Sigmoid colon (tissue), 4 donors: ENCODE data around the gene TERF2IP.

Experiments
- EP300 ChIP-seq, 4 donors: sonication (generic); formaldehyde crosslinking; IDR thresholded peaks; one replicate each; pipeline ENCODE4 v1.6.1; 2017; ENCODE audit warnings: antibody characterized with exemption in 4 of 4
- POLR2A ChIP-seq, 2 donors: fragments of 450-650 bp; IDR thresholded peaks; one replicate each; pipeline ENCODE4 v1.6.1; 2016; ENCODE audit warnings: antibody characterized with exemption in 2 of 2, mild to moderate bottlenecking in 2 of 2, moderate library complexity in 2 of 2
- POLR2AphosphoS5 ChIP-seq, 4 donors: sonication (generic); formaldehyde crosslinking; IDR thresholded peaks; one replicate each; pipeline ENCODE4 v1.6.1; 2017; ENCODE audit warnings: antibody characterized with exemption in 4 of 4
- TF ChIP-seq, protein P1 (sequence below), 4 experiments: fragments of 450-650 bp in 3 of 4; fragments of 200-600 bp in 1 of 4; IDR thresholded peaks; one replicate each; pipeline ENCODE4 v1.5.1; 2016 to 2019; ENCODE audit warnings: antibody characterized with exemption in 4 of 4, mild to moderate bottlenecking in 3 of 4, moderate library complexity in 2 of 4

DNA sequence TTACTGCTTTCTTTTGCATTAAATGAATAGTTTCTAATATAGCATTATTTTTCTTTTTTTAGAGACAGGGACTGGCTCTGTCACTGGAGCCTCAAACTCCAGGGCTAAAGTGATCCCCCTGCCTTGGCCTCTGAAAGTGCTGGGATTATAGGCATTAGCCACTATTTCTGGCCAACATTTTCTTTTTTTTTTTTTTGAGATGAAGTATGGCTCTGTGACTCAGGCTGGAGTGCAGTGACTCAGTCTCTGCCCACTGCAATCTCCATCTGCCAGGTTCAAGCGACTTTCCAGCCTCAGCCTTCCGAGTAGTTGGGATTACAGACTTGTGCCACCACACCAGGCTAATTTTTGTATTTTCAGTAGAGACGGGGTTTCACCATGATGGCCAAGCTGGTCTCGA lies 55.7 kb downstream of the TERF2IP start:
- TF ChIP-seq, protein P1, sequence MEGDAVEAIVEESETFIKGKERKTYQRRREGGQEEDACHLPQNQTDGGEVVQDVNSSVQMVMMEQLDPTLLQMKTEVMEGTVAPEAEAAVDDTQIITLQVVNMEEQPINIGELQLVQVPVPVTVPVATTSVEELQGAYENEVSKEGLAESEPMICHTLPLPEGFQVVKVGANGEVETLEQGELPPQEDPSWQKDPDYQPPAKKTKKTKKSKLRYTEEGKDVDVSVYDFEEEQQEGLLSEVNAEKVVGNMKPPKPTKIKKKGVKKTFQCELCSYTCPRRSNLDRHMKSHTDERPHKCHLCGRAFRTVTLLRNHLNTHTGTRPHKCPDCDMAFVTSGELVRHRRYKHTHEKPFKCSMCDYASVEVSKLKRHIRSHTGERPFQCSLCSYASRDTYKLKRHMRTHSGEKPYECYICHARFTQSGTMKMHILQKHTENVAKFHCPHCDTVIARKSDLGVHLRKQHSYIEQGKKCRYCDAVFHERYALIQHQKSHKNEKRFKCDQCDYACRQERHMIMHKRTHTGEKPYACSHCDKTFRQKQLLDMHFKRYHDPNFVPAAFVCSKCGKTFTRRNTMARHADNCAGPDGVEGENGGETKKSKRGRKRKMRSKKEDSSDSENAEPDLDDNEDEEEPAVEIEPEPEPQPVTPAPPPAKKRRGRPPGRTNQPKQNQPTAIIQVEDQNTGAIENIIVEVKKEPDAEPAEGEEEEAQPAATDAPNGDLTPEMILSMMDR (IDR thresholded peaks at IDR 0.05) = no peak
- TF ChIP-seq POLR2A (IDR thresholded peaks at IDR 0.05) = no peak
- TF ChIP-seq POLR2AphosphoS5 (IDR thresholded peaks at IDR 0.05) = no peak
- no peak for TF ChIP-seq EP300 (IDR thresholded peaks at IDR 0.05)
